Thyroid gland (tissue), 4 donors: ENCODE measurements around the gene CFL2. TPM values are rescaled to one million over a fixed set of nuclear protein-coding genes. Genes with fewer than 3 reads are reported as not detected.

ENCODE experiments used
- DNase-seq, 2 donors: peaks; one replicate each; pipeline ENCODE4 v3.0.0-alpha.2; 2019
- H3K27ac ChIP-seq, 3 donors: fragments of 200-600 bp; sonication (generic); 1 replicate in 2 of 3; 2 replicates in 1 of 3; pipeline ENCODE4 v1.5.1; 2016 to 2019; ENCODE audit warnings: mild to moderate bottlenecking in 1 of 3, moderate library complexity in 1 of 3
- H3K27me3 ChIP-seq: fragments of 200-600 bp; sonication (generic); one replicate; pipeline ENCODE4 v1.5.1; 2019
- H3K36me3 ChIP-seq, 2 donors: fragments of 200-600 bp; sonication (generic); one replicate each; pipeline ENCODE4 v1.5.1; 2016 to 2019
- H3K4me1 ChIP-seq, 2 donors: fragments of 200-600 bp; sonication (generic); one replicate each; pipeline ENCODE4 v1.5.1; 2017 to 2019
- H3K4me3 ChIP-seq, 3 donors: fragments of 200-600 bp; sonication (generic); replicated peaks in 1 of 3; 1 replicate in 2 of 3; 2 replicates in 1 of 3; pipeline ENCODE4 v1.5.1; 2016; ENCODE audit warnings: mild to moderate bottlenecking in 1 of 3
- H3K9me3 ChIP-seq: fragments of 200-600 bp; sonication (generic); one replicate; pipeline ENCODE4 v1.5.1; 2017
- POLR2A ChIP-seq, 2 donors: fragments of 450-650 bp; IDR thresholded peaks; one replicate each; pipeline ENCODE4 v1.6.1; 2017; ENCODE audit warnings: antibody characterized with exemption in 2 of 2, mild to moderate bottlenecking in 2 of 2, moderate library complexity in 1 of 2
- WGBS, 2 donors: methylation state at CpG; one replicate each; pipeline ENCODE4 v1.1.5; 2017; 5-methylcytosine and 5-hydroxymethylcytosine counted together
- intact Hi-C: fragments of 100-400 bp; cut with DNase I; formaldehyde crosslinking; loops from one replicate; pipeline ENCODE4 v1.15.1; 2023
- total RNA-seq, 4 donors: library from RNA; depleted of rRNA; stranded (reverse); fragments of >200 nt; gene quantifications; one replicate each; pipeline ENCODE4 v1.2.3, GENCODE V29; 2016
- TF ChIP-seq, protein P1 (sequence below), 6 experiments: fragments of 200-600 bp in 3 of 6; fragments of 450-650 bp in 3 of 6; sonication (generic) in 3 of 6; IDR thresholded peaks; one replicate each; pipeline ENCODE4 v1.5.1; 2016 to 2019; ENCODE audit warnings: antibody characterized with exemption in 6 of 6, mild to moderate bottlenecking in 2 of 6, inconsistent platforms in 1 of 6, moderate library complexity in 1 of 6

CFL2 gene
- total RNA-seq, 4 donors from 2014 or later, result 33.0 to 75.7 (median 41.4) TPM

DNA sequence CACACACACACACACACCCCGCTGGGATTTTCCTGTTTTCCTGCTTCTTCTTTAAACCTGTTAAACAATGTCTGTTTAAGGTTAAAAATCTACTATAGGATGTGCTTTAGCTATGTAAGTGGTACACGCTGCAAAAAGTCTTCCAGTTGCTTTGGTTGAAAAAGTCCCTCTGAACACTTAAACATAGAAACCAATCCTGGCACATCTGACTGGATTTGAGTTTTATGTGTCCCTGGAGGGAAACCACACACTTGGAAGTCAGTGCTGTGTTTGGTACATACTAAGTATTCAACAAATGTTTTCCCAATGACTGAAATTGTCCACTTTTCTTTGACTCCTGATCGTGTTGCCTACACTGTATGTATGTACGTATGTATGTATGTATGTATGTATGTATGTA is 22.0 kb downstream of the CFL2 start:
- TF ChIP-seq, protein P1, sequence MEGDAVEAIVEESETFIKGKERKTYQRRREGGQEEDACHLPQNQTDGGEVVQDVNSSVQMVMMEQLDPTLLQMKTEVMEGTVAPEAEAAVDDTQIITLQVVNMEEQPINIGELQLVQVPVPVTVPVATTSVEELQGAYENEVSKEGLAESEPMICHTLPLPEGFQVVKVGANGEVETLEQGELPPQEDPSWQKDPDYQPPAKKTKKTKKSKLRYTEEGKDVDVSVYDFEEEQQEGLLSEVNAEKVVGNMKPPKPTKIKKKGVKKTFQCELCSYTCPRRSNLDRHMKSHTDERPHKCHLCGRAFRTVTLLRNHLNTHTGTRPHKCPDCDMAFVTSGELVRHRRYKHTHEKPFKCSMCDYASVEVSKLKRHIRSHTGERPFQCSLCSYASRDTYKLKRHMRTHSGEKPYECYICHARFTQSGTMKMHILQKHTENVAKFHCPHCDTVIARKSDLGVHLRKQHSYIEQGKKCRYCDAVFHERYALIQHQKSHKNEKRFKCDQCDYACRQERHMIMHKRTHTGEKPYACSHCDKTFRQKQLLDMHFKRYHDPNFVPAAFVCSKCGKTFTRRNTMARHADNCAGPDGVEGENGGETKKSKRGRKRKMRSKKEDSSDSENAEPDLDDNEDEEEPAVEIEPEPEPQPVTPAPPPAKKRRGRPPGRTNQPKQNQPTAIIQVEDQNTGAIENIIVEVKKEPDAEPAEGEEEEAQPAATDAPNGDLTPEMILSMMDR (IDR thresholded peaks at IDR 0.05), result no peak
- TF ChIP-seq POLR2A (IDR thresholded peaks at IDR 0.05), result no peak
- intact Hi-C loops, result no loop called here
- Histone ChIP-seq H3K27ac (no peak overlapping the region), H3K27me3 (no peaks in the 10 kb centered on the region), H3K4me1 (peaks cover 0 to 5% of the 10 kb centered on the region in 2 donors), H3K4me3 (no peak overlapping the region), H3K36me3 (no peaks in the 10 kb centered on the region), H3K9me3 (no peaks in the 10 kb centered on the region)
- 71 to 83% methylated on average over 4 of the region's 4 CpGs for WGBS, 2 donors
- no peak for DNase-seq

DNA sequence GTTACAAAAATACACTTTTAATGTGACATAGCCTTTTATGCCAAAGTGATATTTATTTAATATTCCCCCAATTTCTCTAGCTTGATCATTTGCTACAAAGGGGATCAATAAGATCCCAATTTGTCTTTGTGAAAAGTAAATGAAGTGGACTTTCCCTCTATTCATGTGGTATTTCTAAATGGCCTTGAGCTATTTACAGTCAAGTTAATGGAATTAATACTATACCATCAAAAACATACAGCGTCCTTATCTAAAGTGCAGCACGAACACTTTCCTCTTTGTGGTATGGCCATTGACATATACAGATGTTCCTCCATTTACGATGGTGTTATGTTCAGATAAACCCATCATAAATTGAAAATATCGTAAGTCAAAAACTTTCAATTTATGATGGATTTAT is 23.2 kb downstream of the CFL2 start:
- intact Hi-C loops, result no loop called here
- no peaks in the 10 kb centered on the region for H3K36me3 ChIP-seq
- TF ChIP-seq, protein P1 (IDR thresholded peaks at IDR 0.05), result no peak
- TF ChIP-seq POLR2A (IDR thresholded peaks at IDR 0.05), result no peak
- DNase-seq, result no peak
- H3K27me3 ChIP-seq, result no peaks in the 10 kb centered on the region
- no peak overlapping the region for H3K27ac ChIP-seq
- no peaks in the 10 kb centered on the region for H3K9me3 ChIP-seq
- H3K4me3 ChIP-seq, result no peak overlapping the region
- WGBS, 2 donors, result 96% methylated on average over 4 of the region's 4 CpGs
- peaks cover 0 to 5% of the 10 kb centered on the region in 2 donors for H3K4me1 ChIP-seq

GRCh38 chr14:34688470-34689206 is 25.8 kb downstream of the CFL2 start:
- H3K27ac ChIP-seq, result no peak overlapping the region
- WGBS, 2 donors, result 79 to 85% methylated on average over 3 of the region's 3 CpGs
- H3K36me3 ChIP-seq, result no peaks in the 10 kb centered on the region
- no peak for TF ChIP-seq POLR2A (IDR thresholded peaks at IDR 0.05)
- TF ChIP-seq, protein P1 (IDR thresholded peaks at IDR 0.05), result no peak
- DNase-seq, result no peak
- H3K4me1 ChIP-seq, result peaks cover 0 to 5% of the 10 kb centered on the region in 2 donors
- H3K27me3 ChIP-seq, result no peaks in the 10 kb centered on the region
- intact Hi-C loops, result no loop called here
- no peak overlapping the region for H3K4me3 ChIP-seq
- no peaks in the 10 kb centered on the region for H3K9me3 ChIP-seq

DNA sequence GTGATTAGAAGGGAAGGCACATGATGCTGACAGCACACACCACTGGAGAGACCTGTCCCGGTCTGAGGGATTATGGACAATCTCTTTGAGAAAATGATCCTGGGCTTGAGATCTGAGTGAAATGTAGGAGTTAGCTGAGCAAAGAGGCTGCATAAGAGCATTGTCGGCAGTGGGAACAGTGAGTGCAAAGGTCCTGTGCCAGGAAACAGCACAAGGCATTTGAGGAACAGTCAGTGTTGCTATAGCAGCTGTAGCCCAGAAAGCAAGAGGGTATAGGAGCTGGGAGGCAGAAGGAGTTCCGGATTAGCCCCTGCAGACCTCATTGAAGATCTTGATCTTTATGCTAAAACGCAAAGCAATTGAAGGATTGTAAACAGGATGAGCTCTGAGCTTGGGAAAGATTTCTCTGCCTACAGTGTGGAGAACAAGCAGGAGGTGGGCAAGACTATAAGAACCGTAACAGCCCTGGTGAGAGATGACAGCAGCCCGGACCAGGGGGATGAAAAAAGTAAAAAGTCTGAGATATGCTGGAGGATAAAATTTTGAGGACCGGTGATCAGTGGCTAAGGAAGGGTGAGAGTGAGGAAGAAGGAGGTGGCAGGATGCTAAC is 28.5 kb downstream of the CFL2 start:
- intact Hi-C loops, result no loop called here
- Histone ChIP-seq H3K9me3 (no peaks in the 10 kb centered on the region), H3K4me1 (no peaks in the 10 kb centered on the region), H3K4me3 (no peak overlapping the region), H3K27me3 (no peaks in the 10 kb centered on the region), H3K27ac (no peak overlapping the region), H3K36me3 (no peaks in the 10 kb centered on the region)
- TF ChIP-seq, protein P1 (IDR thresholded peaks at IDR 0.05), result no peak
- TF ChIP-seq POLR2A (IDR thresholded peaks at IDR 0.05), result no peak
- 54 to 60% methylated on average over 7 of the region's 7 CpGs for WGBS, 2 donors
- no peak for DNase-seq

- TF ChIP-seq, protein P1 (IDR thresholded peaks at IDR 0.05), result no peak
- TF ChIP-seq POLR2A (IDR thresholded peaks at IDR 0.05), result no peak
- Histone ChIP-seq H3K27ac (no peak overlapping the region), H3K4me3 (no peak overlapping the region), H3K4me1 (no peaks in the 10 kb centered on the region), H3K9me3 (no peaks in the 10 kb centered on the region), H3K36me3 (no peaks in the 10 kb centered on the region), H3K27me3 (no peaks in the 10 kb centered on the region)
- intact Hi-C loops, result no loop called here
- DNase-seq, result no peak
These were observed 29.8 kb downstream of the CFL2 start for GRCh38 chr14:34684578-34684977.
